ENCODE data around the gene ADARB2.

The ADARB2 gene

GRCh38 chr10:1199345-1199673 lies 538.0 kb downstream of the ADARB2 start:
- Histone ChIP-seq H3K9me3 (ENCODE audit: control insufficient read depth, low read length) (no peaks in the 10 kb centered on the region), H3K4me3 (ENCODE audit: low read length) (no peak overlapping the region), H3K4me1 (ENCODE audit: control insufficient read depth, insufficient read depth, low read length) (no peaks in the 10 kb centered on the region), H3K36me3 (ENCODE audit: control insufficient read depth, insufficient read depth, low read length, severe bottlenecking) (no peaks in the 10 kb centered on the region), H3K9ac (ENCODE audit: low read length) (no peak overlapping the region), H3K27me3 (replicated peaks; ENCODE audit: control insufficient read depth, insufficient read depth, low read length) (peaks cover 28% of the 10 kb centered on the region)
- DNase-seq (ENCODE audit: low read depth): no peak

GRCh38 chr10:1198453-1199344 lies 538.6 kb downstream of the ADARB2 start:
- Histone ChIP-seq H3K9me3 (ENCODE audit: control insufficient read depth, low read length) (no peaks in the 10 kb centered on the region), H3K27me3 (replicated peaks; ENCODE audit: control insufficient read depth, insufficient read depth, low read length) (peaks cover 34% of the 10 kb centered on the region), H3K4me3 (ENCODE audit: low read length) (no peak overlapping the region), H3K36me3 (ENCODE audit: control insufficient read depth, insufficient read depth, low read length, severe bottlenecking) (no peaks in the 10 kb centered on the region), H3K9ac (ENCODE audit: low read length) (no peak overlapping the region), H3K4me1 (ENCODE audit: control insufficient read depth, insufficient read depth, low read length) (no peaks in the 10 kb centered on the region)
- no peak for DNase-seq (ENCODE audit: low read depth)

- Histone ChIP-seq H3K9me3 (ENCODE audit: control insufficient read depth, low read length) (no peaks in the 10 kb centered on the region), H3K9ac (ENCODE audit: low read length) (no peak overlapping the region)
- DNase-seq (ENCODE audit: low read depth): no peak
Measured at GRCh38 chr10:1197384-1197783, 539.9 kb downstream of the ADARB2 start.

GRCh38 chr10:1196656-1197055 lies 540.7 kb downstream of the ADARB2 start:
- H3K9me3 ChIP-seq (ENCODE audit: control insufficient read depth, low read length): no peaks in the 10 kb centered on the region
- H3K4me3 ChIP-seq (ENCODE audit: low read length): no peak overlapping the region
- H3K27me3 ChIP-seq (replicated peaks; ENCODE audit: control insufficient read depth, insufficient read depth, low read length): peaks cover 44% of the 10 kb centered on the region
- H3K4me1 ChIP-seq (ENCODE audit: control insufficient read depth, insufficient read depth, low read length): no peaks in the 10 kb centered on the region
- no peaks in the 10 kb centered on the region for H3K36me3 ChIP-seq (ENCODE audit: control insufficient read depth, insufficient read depth, low read length, severe bottlenecking)
- DNase-seq (ENCODE audit: low read depth): no peak
- no peak overlapping the region for H3K9ac ChIP-seq (ENCODE audit: low read length)

More at GRCh38 chr10:1197384-1197783, 539.9 kb downstream of the ADARB2 start:
- H3K4me1 ChIP-seq (ENCODE audit: control insufficient read depth, insufficient read depth, low read length): no peaks in the 10 kb centered on the region
- H3K4me3 ChIP-seq (ENCODE audit: low read length): no peak overlapping the region
- no peaks in the 10 kb centered on the region for H3K36me3 ChIP-seq (ENCODE audit: control insufficient read depth, insufficient read depth, low read length, severe bottlenecking)
- H3K27me3 ChIP-seq (replicated peaks; ENCODE audit: control insufficient read depth, insufficient read depth, low read length): peaks cover 38% of the 10 kb centered on the region

GRCh38 chr10:1195828-1196227 lies 541.5 kb downstream of the ADARB2 start:
- no peaks in the 10 kb centered on the region for H3K36me3 ChIP-seq (ENCODE audit: control insufficient read depth, insufficient read depth, low read length, severe bottlenecking)
- H3K9ac ChIP-seq (ENCODE audit: low read length): no peak overlapping the region
- H3K4me1 ChIP-seq (ENCODE audit: control insufficient read depth, insufficient read depth, low read length): no peaks in the 10 kb centered on the region
- peaks cover 51% of the 10 kb centered on the region for H3K27me3 ChIP-seq (replicated peaks; ENCODE audit: control insufficient read depth, insufficient read depth, low read length)
- no peaks in the 10 kb centered on the region for H3K9me3 ChIP-seq (ENCODE audit: control insufficient read depth, low read length)
- H3K4me3 ChIP-seq (ENCODE audit: low read length): no peak overlapping the region
- DNase-seq (ENCODE audit: low read depth): no peak

GRCh38 chr10:1194161-1194560 lies 543.2 kb downstream of the ADARB2 start:
- H3K4me3 ChIP-seq (ENCODE audit: low read length): no peak overlapping the region

DNA sequence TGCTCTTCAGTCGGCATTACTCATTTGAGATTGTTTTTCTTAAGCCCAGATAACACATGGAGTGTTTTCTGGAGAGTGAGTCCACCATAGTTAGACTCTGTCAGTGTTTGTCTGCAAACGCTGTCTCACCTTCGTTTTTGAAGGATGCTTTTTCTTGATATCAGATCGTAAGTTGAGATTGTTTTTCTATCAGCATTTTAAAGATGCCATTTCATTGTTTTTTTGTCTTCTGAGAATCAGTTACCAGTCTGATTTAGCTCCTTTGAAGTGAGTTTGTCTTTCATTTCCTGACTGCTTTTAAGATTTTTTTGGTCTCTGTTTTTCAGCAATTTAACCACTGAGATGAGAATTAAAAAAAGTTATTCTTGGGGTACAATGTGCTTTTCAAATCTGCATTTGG lies 543.8 kb downstream of the ADARB2 start:
- no peak overlapping the region for H3K9ac ChIP-seq (ENCODE audit: low read length)
- no peaks in the 10 kb centered on the region for H3K36me3 ChIP-seq (ENCODE audit: control insufficient read depth, insufficient read depth, low read length, severe bottlenecking)
- DNase-seq (ENCODE audit: low read depth): no peak
- peaks cover 57% of the 10 kb centered on the region for H3K27me3 ChIP-seq (replicated peaks; ENCODE audit: control insufficient read depth, insufficient read depth, low read length)
- no peaks in the 10 kb centered on the region for H3K4me1 ChIP-seq (ENCODE audit: control insufficient read depth, insufficient read depth, low read length)
- no peak overlapping the region for H3K4me3 ChIP-seq (ENCODE audit: low read length)
- no peaks in the 10 kb centered on the region for H3K9me3 ChIP-seq (ENCODE audit: control insufficient read depth, low read length)

More at GRCh38 chr10:1194161-1194560, 543.2 kb downstream of the ADARB2 start:
- Histone ChIP-seq H3K9me3 (ENCODE audit: control insufficient read depth, low read length) (no peaks in the 10 kb centered on the region), H3K27me3 (replicated peaks; ENCODE audit: control insufficient read depth, insufficient read depth, low read length) (peaks cover 59% of the 10 kb centered on the region), H3K4me1 (ENCODE audit: control insufficient read depth, insufficient read depth, low read length) (no peaks in the 10 kb centered on the region), H3K9ac (ENCODE audit: low read length) (no peak overlapping the region), H3K36me3 (ENCODE audit: control insufficient read depth, insufficient read depth, low read length, severe bottlenecking) (no peaks in the 10 kb centered on the region)
- DNase-seq (ENCODE audit: low read depth): no peak

GRCh38 chr10:1191752-1192151 lies 545.6 kb downstream of the ADARB2 start:
- no peaks in the 10 kb centered on the region for H3K36me3 ChIP-seq (ENCODE audit: control insufficient read depth, insufficient read depth, low read length, severe bottlenecking)
- H3K4me1 ChIP-seq (ENCODE audit: control insufficient read depth, insufficient read depth, low read length): no peaks in the 10 kb centered on the region
- H3K9ac ChIP-seq (ENCODE audit: low read length): no peak overlapping the region
- no peaks in the 10 kb centered on the region for H3K9me3 ChIP-seq (ENCODE audit: control insufficient read depth, low read length)
- DNase-seq (ENCODE audit: low read depth): no peak
- H3K27me3 ChIP-seq (replicated peaks; ENCODE audit: control insufficient read depth, insufficient read depth, low read length): peaks cover 58% of the 10 kb centered on the region
- no peak overlapping the region for H3K4me3 ChIP-seq (ENCODE audit: low read length)

- DNase-seq (ENCODE audit: low read depth): no peak
- H3K9me3 ChIP-seq (ENCODE audit: control insufficient read depth, low read length): no peaks in the 10 kb centered on the region
- H3K4me1 ChIP-seq (ENCODE audit: control insufficient read depth, insufficient read depth, low read length): no peaks in the 10 kb centered on the region
- no peak overlapping the region for H3K4me3 ChIP-seq (ENCODE audit: low read length)
- H3K9ac ChIP-seq (ENCODE audit: low read length): no peak overlapping the region
- peaks cover 54% of the 10 kb centered on the region for H3K27me3 ChIP-seq (replicated peaks; ENCODE audit: control insufficient read depth, insufficient read depth, low read length)
- no peaks in the 10 kb centered on the region for H3K36me3 ChIP-seq (ENCODE audit: control insufficient read depth, insufficient read depth, low read length, severe bottlenecking)
Measured at GRCh38 chr10:1190791-1191490, 546.4 kb downstream of the ADARB2 start.

- H3K9me3 ChIP-seq (ENCODE audit: control insufficient read depth, low read length): no peaks in the 10 kb centered on the region
- no peak for DNase-seq (ENCODE audit: low read depth)
- peaks cover 49% of the 10 kb centered on the region for H3K27me3 ChIP-seq (replicated peaks; ENCODE audit: control insufficient read depth, insufficient read depth, low read length)
- H3K4me1 ChIP-seq (ENCODE audit: control insufficient read depth, insufficient read depth, low read length): no peaks in the 10 kb centered on the region
- no peak overlapping the region for H3K9ac ChIP-seq (ENCODE audit: low read length)
- no peak overlapping the region for H3K4me3 ChIP-seq (ENCODE audit: low read length)
- no peaks in the 10 kb centered on the region for H3K36me3 ChIP-seq (ENCODE audit: control insufficient read depth, insufficient read depth, low read length, severe bottlenecking)
Measured at GRCh38 chr10:1190052-1190395, 547.3 kb downstream of the ADARB2 start.

GRCh38 chr10:1189166-1190051 lies 547.9 kb downstream of the ADARB2 start:
- no peaks in the 10 kb centered on the region for H3K36me3 ChIP-seq (ENCODE audit: control insufficient read depth, insufficient read depth, low read length, severe bottlenecking)
- H3K9me3 ChIP-seq (ENCODE audit: control insufficient read depth, low read length): no peaks in the 10 kb centered on the region
- H3K4me1 ChIP-seq (ENCODE audit: control insufficient read depth, insufficient read depth, low read length): no peaks in the 10 kb centered on the region
- no peak for DNase-seq (ENCODE audit: low read depth)
- H3K27me3 ChIP-seq (replicated peaks; ENCODE audit: control insufficient read depth, insufficient read depth, low read length): peaks cover 43% of the 10 kb centered on the region
- H3K9ac ChIP-seq (ENCODE audit: low read length): no peak overlapping the region
- H3K4me3 ChIP-seq (ENCODE audit: low read length): no peak overlapping the region

Data from adipocyte (in vitro differentiated cells).